ENCODE data around the gene FANCM.

DNA sequence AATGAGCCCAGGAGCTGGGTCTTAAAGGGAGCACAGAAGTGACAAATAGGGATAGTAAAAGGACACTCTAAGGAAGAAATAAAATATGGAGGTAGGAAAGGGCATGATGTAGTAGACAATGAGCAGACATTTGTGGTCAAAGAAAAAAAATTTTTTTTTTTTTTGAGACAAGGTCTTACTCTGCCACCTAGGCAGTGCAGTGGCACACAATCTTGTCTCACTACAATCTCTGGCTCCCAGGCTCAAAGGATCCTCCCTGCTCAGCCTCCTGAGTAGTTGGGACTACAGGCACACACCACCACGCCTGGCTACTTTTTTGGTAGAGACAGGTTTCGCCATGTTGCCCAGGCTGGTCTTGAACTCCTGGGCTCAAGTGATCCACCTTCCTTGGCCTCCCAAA, 10.0 kb upstream of the FANCM start:
- TF ChIP-seq GATA3 (IDR thresholded peaks at IDR 0.05; ENCODE audit: low read depth, low read length) (no peak), GATA2 (IDR thresholded peaks at IDR 0.05; ENCODE audit: low read depth, low read length) (no peak)
